Activated CD8-positive, alpha-beta T cell treated with anti-CD3 and anti-CD28 coated beads, Interleukin-2, amount 10 ng/mL, durations not matched to agents 7 days and 5 days (primary cell): ENCODE data around the gene TSBP1. TPM values are rescaled to one million over a fixed set of nuclear protein-coding genes. Genes with fewer than 3 reads are reported as not detected.
A peak's percentile ranks its signal among the peaks of the same experiment; 100 is the strongest.
"Not testable (repeated sequence)": the region's sequence is repeated elsewhere in the genome, so short reads cannot be mapped to it uniquely, and the experiment has no call there.

Experiments
- ATAC-seq: fragments of 150-1000 bp; cut with Tn5 transposase; one replicate; pipeline ENCODE4 v1.10.0; 2021; ENCODE audit warnings: moderate library complexity
- CTCF ChIA-PET: fragments of 350-600 bp; sonication (Branson Sonifier 250); formaldehyde crosslinking; loops from one replicate; lab custom pipeline; 2021; ENCODE audit warnings: antibody characterized with exemption; lab: Charles Lee
- POLR2A ChIA-PET: fragments of 350-600 bp; sonication (Branson Sonifier 250); formaldehyde crosslinking; loops from one replicate; lab custom pipeline; 2021; ENCODE audit warnings: antibody characterized with exemption; lab: Charles Lee
- DNase-seq: peaks from one replicate; pipeline ENCODE4 v3.0.0-alpha.2; 2020
- H3K27ac Mint-ChIP-seq: one replicate; pipeline ENCODE4 v1.8.0; 2021; ENCODE audit warnings: mild to moderate bottlenecking, mixed read lengths
- H3K27me3 Mint-ChIP-seq: one replicate; pipeline ENCODE4 v1.8.0; 2021; ENCODE audit warnings: low read depth, mixed read lengths
- H3K36me3 Mint-ChIP-seq: one replicate; pipeline ENCODE4 v1.8.0; 2021; ENCODE audit warnings: low read depth, mixed read lengths
- H3K4me1 Mint-ChIP-seq: one replicate; pipeline ENCODE4 v1.8.0; 2021; ENCODE audit warnings: low read depth, mixed read lengths
- H3K4me3 Mint-ChIP-seq: one replicate; pipeline ENCODE4 v1.8.0; 2021; ENCODE audit warnings: mild to moderate bottlenecking, mixed read lengths
- H3K9me3 Mint-ChIP-seq: one replicate; pipeline ENCODE4 v1.8.0; 2022; ENCODE audit warnings: mixed read lengths; ENCODE audit not compliant: insufficient read depth
- total RNA-seq, 2 experiments: library from RNA; stranded (reverse); gene quantifications; one replicate each; pipeline ENCODE4 v1.2.3, GENCODE V29; 2021

TSBP1 gene
- total RNA-seq, 2 experiments from 2014 or later, result not detected

DNA sequence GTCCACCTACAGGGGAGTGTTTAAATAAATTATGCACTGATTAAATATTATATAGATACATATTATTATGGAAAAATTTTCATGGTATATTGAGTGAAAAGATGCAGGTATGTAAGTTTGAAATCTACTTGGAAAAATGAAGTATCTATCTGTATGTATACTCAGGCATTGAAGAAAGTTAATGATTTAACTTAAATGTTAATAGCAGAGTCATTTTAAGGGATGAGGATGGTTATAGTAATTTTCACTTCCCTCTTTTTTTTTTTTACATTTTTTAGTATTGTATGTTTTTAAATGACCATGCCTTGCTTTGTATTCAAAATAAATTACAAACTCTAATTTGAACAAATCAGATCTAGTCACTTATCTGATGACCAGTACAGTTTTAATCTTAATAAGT, 104.7 kb downstream of the TSBP1 start:
- Mint-ChIP-seq H3K4me3 (no peak overlapping the region), H3K27ac (no peak overlapping the region), H3K27me3 (peaks cover 3% of the 10 kb centered on the region), H3K9me3 (no peaks in the 10 kb centered on the region), H3K4me1 (peaks cover 13% of the 10 kb centered on the region), H3K36me3 (peaks cover 3% of the 10 kb centered on the region)
- POLR2A ChIA-PET, result no interaction called here
- DNase-seq (no peak), ATAC-seq (no peak)
- CTCF ChIA-PET, result interaction anchor here (1.6 to 2.0 kb wide), 2 partner anchors 11 to 22 kb away, joined by 5 to 6 read pairs; no protein-coding TSS in a partner anchor

- DNase-seq, H3K27ac Mint-ChIP-seq, CTCF ChIA-PET, H3K4me3 Mint-ChIP-seq, ATAC-seq, H3K9me3 Mint-ChIP-seq, POLR2A ChIA-PET, H3K36me3 Mint-ChIP-seq: not testable (repeated sequence)
- Mint-ChIP-seq H3K27me3 (peaks cover 35% of the 10 kb centered on the region), H3K4me1 (peaks cover 15% of the 10 kb centered on the region)
Observed at GRCh38 chr6:32257262-32257661, 114.4 kb downstream of the TSBP1 start.

DNA sequence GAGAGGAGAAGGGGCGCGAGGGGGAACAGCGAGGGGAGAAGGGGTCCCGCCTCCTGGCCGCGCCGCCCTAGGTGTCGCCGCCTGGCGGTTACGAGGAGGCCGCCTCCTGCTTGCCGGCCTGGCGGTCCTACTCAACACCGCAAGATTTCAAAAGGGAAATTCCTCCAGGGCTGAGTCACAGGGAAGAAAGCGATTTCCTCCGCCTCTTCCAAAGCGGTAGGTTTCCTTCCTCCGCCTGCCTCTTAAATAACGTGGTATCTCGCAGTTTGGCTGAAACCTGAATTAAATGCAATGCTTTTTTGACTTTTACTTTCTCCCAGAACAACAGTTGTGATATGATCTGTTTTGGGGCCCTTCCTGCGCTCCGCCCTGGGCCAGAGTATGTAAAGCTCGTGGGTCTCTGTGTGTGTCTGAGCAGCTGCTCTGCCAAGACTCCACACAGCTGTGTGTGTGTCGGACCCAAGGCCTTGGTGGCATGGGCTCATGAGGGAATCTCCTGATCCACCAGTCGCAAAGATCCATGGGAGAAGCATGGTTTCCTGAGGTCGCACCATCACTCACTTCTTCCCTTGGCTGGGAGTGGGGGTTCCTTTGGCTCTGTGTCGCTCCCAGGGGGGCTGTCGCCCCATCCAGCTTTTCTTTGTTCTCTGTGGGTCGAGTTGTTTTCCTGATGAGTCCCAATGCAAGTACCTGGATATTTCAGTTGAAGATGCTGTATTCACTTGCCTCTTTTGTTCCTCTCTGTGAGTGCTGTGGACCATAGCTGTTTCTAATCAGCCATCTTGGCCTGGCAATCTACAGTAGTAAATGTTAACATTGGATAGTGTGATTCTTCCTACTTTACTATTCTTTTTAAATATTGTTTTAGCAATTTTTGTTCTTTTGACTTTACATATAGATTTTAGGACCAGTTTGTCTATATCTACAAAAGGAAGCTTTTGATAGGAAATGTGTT, 116.2 kb downstream of the TSBP1 start:
- no peaks in the 10 kb centered on the region for H3K9me3 Mint-ChIP-seq
- ChIA-PET CTCF (interaction anchor here (0.6 to 3.9 kb wide), 8 partner anchors 10 to 530 kb away, joined by 3 to 23 read pairs (median 3); no protein-coding TSS in a partner anchor), POLR2A (no interaction called here)
- ATAC-seq (peak; percentile 89), DNase-seq (peak; percentile 43)
- no peak overlapping the region for H3K27ac Mint-ChIP-seq
- H3K36me3 Mint-ChIP-seq, result no peaks in the 10 kb centered on the region
- peaks cover 23% of the 10 kb centered on the region for H3K27me3 Mint-ChIP-seq
- H3K4me1 Mint-ChIP-seq, result peaks cover 16% of the 10 kb centered on the region
- H3K4me3 Mint-ChIP-seq, result peak overlapping the region; percentile 26

GRCh38 chr6:32254761-32255198, 116.9 kb downstream of the TSBP1 start:
- DNase-seq, result no peak
- no peak for ATAC-seq
- ChIA-PET POLR2A (no interaction called here), CTCF (interaction anchor here (0.6 to 3.9 kb wide), 5 partner anchors 9 to 531 kb away, joined by 3 to 23 read pairs (median 4); no protein-coding TSS in a partner anchor)
- Mint-ChIP-seq H3K4me3 (no peak overlapping the region), H3K27me3 (peaks cover 16% of the 10 kb centered on the region), H3K9me3 (no peaks in the 10 kb centered on the region), H3K4me1 (peaks cover 16% of the 10 kb centered on the region), H3K27ac (no peak overlapping the region), H3K36me3 (no peaks in the 10 kb centered on the region)

DNA sequence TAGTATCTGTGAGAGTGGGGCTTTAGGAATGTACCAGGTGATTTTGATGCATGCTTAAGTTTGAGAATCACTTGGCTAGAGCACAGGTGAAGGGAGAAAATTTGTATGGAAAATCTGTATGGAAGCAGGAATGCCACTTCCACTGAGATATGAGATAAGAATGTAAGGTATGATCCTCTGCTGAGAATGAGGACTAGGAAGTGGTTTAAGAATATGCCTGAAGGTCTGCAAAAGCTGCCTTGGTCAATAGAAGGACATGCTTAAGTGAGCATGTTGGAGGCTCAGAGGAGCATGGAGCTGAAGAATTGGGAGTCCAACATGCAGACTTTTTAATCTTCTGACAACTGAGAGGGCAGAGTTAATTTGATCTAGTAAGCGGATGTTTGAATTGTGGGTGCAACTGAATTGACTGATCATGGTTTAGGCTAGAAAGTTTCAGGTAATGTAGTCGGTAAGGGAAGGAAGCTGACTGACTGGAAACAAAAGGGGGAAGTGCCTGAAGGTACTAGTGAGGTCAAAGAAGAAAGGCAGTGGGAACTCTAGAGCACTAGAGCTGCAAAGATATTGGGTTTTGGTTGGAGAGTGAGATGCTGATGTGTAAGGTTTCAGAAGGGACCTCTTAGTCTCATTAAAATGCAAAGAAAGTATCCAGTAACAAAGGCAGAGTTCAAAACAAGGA, 119.2 kb downstream of the TSBP1 start:
- H3K27ac Mint-ChIP-seq, result no peak overlapping the region
- peak; percentile 42 for ATAC-seq
- peaks cover 2% of the 10 kb centered on the region for H3K27me3 Mint-ChIP-seq
- CTCF ChIA-PET, result interaction anchor here (1.2 to 3.9 kb wide), 4 partner anchors 7 to 134 kb away, joined by 3 to 23 read pairs (median 6); no protein-coding TSS in a partner anchor
- POLR2A ChIA-PET, result no interaction called here
- H3K4me3 Mint-ChIP-seq, result no peak overlapping the region
- H3K9me3 Mint-ChIP-seq, result peaks cover 4% of the 10 kb centered on the region
- no peaks in the 10 kb centered on the region for H3K36me3 Mint-ChIP-seq
- H3K4me1 Mint-ChIP-seq, result peaks cover 16% of the 10 kb centered on the region
- no peak for DNase-seq

GRCh38 chr6:32249262-32249661, 122.4 kb downstream of the TSBP1 start:
- H3K9me3 Mint-ChIP-seq, result peaks cover 4% of the 10 kb centered on the region
- peaks cover 14% of the 10 kb centered on the region for H3K4me1 Mint-ChIP-seq
- no peak overlapping the region for H3K4me3 Mint-ChIP-seq
- ChIA-PET POLR2A (no interaction called here), CTCF (interaction anchor here (0.9 kb wide), 1 partner anchor 165 kb away, joined by 3 read pairs; no protein-coding TSS in a partner anchor)
- no peaks in the 10 kb centered on the region for H3K36me3 Mint-ChIP-seq
- no peaks in the 10 kb centered on the region for H3K27me3 Mint-ChIP-seq
- no peak overlapping the region for H3K27ac Mint-ChIP-seq
- DNase-seq (no peak), ATAC-seq (no peak)

- no peaks in the 10 kb centered on the region for H3K36me3 Mint-ChIP-seq
- H3K4me3 Mint-ChIP-seq, result no peak overlapping the region
- H3K27me3 Mint-ChIP-seq, result no peaks in the 10 kb centered on the region
- POLR2A ChIA-PET, result no interaction called here
- DNase-seq (no peak), ATAC-seq (no peak)
- CTCF ChIA-PET, result interaction anchor here (1.7 kb wide), 1 partner anchor 444 kb away, joined by 3 read pairs; no protein-coding TSS in a partner anchor
- no peak overlapping the region for H3K27ac Mint-ChIP-seq
- peaks cover 4% of the 10 kb centered on the region for H3K9me3 Mint-ChIP-seq
- H3K4me1 Mint-ChIP-seq, result peaks cover 10% of the 10 kb centered on the region
Observed at GRCh38 chr6:32247401-32247800, 124.3 kb downstream of the TSBP1 start.

DNA sequence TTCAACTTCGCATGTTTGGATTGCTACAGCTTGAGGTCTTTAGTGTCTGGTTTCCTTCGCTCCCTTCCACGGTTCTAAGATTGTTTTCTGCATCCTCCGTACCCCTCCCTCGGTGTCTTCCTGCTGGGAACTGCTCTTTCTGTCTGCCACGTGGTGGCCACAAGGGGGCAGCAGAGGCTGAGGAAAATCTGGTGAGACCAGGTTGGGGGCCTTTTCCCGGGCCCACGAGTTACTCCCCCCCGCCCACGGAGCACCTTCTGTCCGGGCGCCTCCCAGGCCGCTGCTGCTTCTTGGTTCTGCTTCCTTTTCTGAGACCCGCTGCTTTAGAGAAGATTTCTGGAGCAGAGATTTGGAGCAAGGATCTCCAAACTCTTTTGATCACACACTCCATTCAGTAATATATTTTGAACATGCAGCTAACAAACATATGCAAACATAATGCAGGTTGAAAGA, 126.7 kb downstream of the TSBP1 start:
- Mint-ChIP-seq H3K27me3 (no peaks in the 10 kb centered on the region), H3K36me3 (no peaks in the 10 kb centered on the region), H3K27ac (no peak overlapping the region), H3K4me1 (peaks cover 25% of the 10 kb centered on the region), H3K9me3 (peaks cover 4% of the 10 kb centered on the region), H3K4me3 (peak overlapping the region; percentile 1)
- POLR2A ChIA-PET, result no interaction called here
- DNase-seq (peak; percentile 75), ATAC-seq (peak; percentile 78)
- CTCF ChIA-PET, result interaction anchor here (0.7 to 2.9 kb wide), 22 partner anchors 9 to 843 kb away, joined by 3 to 23 read pairs (median 4); no protein-coding TSS in a partner anchor

DNA sequence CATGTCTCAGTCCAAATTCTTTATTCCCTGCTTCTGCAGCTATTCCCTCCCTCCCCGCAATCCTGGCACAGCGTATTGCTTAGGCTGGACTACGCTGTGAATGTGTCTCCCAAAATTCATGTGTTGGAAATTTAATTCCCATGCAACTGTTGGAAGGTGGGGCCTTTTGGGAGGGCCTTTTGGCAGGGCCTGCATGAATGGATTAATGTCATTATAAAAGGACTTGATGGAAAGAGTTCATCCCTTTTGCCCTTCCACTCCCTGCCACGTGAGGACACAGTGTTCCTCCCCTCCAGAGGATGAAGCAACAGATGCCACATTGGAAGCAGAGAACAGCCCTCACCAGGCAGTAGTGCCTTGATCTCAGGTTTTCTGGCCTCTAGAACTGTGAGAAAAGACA, 127.4 kb downstream of the TSBP1 start:
- ChIA-PET POLR2A (no interaction called here), CTCF (interaction anchor here (0.8 to 2.9 kb wide), 8 partner anchors 9 to 611 kb away, joined by 3 to 23 read pairs (median 6); no protein-coding TSS in a partner anchor)

More for the DNA sequence above, 127.4 kb downstream of the TSBP1 start:
- no peak overlapping the region for H3K27ac Mint-ChIP-seq
- H3K4me3 Mint-ChIP-seq, result no peak overlapping the region
- H3K4me1 Mint-ChIP-seq, result peaks cover 25% of the 10 kb centered on the region
- ATAC-seq (no peak), DNase-seq (no peak)
- H3K36me3 Mint-ChIP-seq, result no peaks in the 10 kb centered on the region
- peaks cover 1% of the 10 kb centered on the region for H3K9me3 Mint-ChIP-seq
- H3K27me3 Mint-ChIP-seq, result no peaks in the 10 kb centered on the region
